SHP77 treated with DMSO at 0.1 percent for 48 hours (cell line): Measurements from ENCODE around the gene AP1AR.
"Not testable (repeated sequence)": the region's sequence is repeated elsewhere in the genome, so short reads cannot be mapped to it uniquely, and the experiment has no call there.

Experiments
- DNase-seq: peaks from one replicate; lab custom pipeline; 2025; lab: John Stamatoyannopoulos, UW

The AP1AR gene

DNA sequence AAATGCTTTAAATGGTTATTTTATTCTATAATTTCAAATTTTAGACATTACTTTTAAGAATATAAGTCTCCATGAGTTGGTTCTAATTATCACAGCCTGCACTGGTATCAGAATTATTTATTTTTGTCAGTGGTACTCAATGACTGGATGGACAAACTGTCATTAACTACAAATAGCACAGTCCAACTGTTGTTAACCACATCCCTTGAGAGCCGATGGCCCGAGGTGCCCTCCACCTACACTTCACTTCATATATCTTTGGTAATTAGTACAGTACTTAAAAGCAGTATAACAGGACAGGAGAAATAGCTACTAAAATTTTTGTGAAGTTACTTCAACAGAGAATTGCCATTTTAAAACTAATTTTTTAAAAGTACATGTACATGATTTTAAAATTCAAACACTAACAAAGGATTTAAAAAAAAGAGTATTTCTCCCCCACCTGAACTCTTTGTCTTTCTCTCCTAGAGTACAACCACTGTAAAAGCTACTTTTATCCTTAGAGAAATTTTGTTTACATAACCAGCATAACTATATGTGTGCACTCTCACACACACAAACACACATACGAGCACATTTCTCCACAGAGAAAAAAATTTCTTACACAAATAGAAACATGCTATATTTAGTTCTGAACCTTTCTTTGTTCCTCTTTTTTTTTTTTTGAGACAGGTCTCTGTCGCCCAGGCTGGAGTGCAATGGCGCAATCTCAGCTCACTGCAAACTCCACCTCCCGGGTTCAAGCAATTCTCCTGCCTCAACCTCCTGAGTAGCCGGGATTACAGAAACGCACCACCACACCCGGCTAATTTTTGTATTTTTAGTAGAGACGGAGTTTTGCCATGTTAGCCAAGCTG is 47.7 kb downstream of the AP1AR start:
- no peak for DNase-seq

- DNase-seq: no peak
Observed at GRCh38 chr4:112279882-112280315, 48.3 kb downstream of the AP1AR start.

DNA sequence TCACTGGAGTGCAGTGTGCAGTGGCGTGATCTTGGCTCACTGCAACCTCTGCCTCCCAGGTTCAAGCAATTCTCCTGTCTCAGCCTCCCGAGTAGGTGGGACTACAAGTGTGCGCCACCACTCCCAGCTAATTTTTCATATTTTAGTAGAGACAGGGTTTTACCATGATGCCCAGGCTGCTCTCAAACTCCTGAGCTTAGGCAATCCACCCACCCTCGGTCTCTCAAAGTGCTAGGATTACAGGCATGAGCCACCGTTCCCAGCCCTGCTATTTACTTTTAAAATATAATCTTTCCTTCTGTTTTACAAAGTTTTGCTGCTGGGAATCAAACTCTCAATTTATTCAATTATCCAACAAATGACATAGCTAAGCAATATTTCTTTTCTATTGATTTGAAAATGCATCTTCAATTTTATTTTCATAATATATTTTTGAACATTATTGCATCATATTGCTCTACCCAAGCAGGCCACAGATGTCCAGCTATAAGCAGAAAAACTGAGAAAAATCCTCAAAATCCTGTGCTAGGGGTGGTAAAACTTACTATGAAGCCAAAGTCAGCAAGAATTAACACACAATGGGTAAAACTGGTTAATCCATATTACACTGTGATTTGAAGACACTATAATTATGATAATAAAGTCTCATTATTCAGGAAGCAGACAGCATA is 48.9 kb downstream of the AP1AR start:
- DNase-seq: no peak

DNA sequence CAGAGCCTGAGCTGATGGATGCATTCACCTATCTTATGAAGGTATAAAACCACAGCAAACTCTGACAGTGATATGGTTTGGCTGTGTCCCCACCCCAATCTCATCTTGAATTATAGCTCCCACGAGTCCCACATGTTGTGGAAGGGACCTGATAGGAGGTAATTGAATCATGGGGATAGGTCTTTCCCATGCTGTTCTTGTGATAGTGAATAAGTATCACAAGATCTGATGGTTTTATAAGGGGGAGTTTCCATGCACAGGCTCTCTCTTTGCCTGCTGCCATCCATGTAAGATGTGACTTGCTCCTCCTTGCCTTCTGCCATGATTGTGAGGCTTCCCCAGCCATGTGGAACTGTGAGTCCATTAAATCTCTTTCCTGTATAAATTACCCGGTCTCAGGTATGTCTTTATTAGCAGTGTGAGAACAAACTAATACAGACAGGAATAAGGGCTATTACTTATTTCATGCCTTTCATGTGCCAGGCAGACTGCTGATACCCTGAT is 50.4 kb downstream of the AP1AR start:
- not testable (repeated sequence) for DNase-seq

DNA sequence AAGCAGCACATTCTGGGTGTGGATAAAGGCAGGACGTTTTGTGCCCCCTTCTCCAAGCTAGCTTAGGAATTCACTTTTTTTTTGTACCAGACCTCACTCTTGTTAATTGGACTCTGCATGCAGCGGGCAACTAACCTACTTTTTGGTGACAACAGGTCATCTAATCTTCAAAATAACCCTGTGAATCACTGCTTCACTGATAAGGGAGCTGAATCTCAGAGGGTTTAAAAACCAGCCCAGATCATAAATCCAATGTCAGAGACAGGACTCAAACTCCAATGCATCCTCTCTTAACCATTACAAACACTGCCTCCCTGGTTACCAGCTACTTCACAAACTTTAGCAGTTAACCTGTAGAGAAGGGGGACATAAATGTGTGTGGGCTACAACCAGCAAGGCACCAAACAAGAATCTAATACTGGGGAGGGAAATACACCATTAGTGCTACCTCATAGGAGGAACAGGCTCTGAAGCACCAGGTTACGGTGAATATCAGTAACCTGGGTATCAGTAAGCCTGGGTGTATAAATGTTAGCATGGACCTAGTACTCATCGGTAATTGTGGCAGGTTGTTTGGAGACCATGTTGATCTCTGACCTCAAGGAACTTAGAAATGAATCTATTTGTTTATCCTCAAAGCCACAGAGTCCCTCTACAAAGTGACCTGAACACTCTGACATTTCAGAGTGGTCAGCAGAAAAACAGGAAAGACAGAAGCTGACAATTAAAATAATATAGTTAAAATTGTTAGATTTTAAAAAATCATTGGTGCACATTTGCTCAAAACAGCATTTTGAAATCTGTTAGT is 51.5 kb downstream of the AP1AR start:
- DNase-seq: no peak

DNA sequence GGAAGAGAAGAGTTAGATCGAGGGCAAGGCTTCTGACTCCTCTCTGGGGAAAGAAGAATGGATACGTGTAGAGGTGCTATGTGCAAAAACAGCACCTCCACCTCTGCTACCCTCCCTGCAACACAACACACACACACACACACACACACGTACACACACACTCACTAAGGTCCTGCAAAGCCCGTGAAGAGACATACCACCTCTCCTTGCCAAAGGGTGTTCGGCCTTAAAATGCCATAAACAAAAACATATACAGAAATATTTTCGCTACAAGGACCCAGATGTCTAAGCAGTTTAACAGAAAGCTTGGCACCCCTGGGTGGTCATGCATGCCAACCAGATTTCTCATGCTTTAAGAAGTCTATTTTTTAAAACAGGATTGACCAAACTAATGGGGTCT is 52.6 kb downstream of the AP1AR start:
- DNase-seq: no peak

GRCh38 chr4:112284662-112285411 is 53.2 kb downstream of the AP1AR start:
- DNase-seq: no peak

- DNase-seq: no peak
Observed at GRCh38 chr4:112287258-112287989, 55.8 kb downstream of the AP1AR start.

DNA sequence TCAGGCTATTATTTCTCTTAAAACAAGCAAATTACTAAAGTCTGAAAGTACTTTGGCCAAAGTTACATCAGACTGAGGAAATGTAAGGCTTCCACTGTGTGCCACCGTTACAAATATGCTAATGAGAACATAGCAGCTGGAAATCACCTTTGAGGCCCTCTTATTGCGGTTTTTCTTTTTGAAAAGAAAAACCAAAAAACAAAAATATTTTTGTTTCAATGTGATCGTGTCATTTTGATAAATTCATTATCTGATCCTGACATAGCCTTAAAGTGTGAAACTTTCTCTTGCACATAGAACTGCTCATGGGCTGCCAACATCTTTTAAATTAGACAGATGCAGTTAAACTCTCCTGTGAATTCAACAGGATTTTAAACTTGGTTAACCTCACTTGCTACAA is 56.9 kb downstream of the AP1AR start:
- no peak for DNase-seq

DNA sequence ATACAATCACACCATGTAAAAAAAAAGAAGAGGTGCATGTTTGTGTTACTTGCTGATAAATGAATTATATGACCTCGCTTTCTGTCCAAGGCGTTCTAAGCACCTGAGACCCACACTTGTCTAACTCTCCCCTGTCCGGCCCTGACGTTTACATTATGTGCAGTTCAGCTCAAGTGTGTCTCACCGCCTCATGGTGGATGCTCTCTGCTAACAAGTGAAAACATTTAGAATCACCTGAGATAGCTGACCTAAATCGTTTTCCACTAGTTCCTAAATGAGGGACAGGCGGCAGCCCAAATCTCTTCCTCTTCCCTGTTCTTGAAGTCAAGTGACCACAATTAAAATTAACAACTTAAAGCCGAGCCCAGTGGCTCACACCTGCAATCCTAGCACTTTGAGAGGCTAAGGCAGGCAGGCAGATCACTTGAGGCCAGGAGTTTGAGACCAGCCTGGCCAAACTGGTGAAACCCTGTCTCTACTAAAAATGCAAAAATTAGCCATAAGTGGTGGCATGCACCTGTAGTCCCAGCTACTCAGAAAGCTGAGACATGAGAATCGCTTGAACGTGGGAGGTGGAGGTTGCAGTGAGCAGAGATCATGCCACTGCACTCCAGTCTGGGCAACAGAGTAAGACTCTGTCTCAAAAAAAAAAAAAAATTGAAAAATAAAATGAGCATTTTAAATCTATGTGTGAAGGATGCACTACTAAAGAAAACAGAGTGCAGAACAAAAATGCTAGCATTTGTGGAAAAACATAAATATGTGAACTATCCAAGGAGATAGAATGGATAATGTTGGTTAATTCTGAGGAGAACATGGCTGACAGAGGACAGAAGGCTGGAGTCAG is 58.0 kb downstream of the AP1AR start:
- DNase-seq: no peak

- DNase-seq: no peak
Observed at GRCh38 chr4:112290341-112290740, 58.8 kb downstream of the AP1AR start.

GRCh38 chr4:112296949-112297880 is 65.6 kb downstream of the AP1AR start, which contains the start of gene ALPK1:
Gene ALPK1 (plus strand): TSS chr4:112297369.
- no peak for DNase-seq

DNA sequence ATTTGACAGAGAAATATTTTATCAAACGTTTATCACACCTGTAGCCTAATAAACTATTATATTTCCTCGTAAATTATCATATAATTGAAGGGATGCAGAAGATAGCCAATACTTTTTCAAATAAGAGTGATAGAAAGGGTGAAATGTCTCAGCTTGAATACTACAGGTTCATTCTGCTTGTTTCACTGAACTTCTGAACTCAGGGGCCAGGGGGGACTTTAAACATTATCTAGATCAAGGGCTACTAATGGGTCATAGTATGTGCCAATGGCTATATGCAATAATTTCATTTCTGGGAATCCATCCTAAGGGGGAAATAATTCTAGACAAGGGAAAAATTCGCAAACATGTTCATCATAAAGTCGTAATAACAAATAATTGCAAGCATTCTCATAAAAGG is 68.1 kb downstream of the AP1AR start:
- DNase-seq: no peak

- no peak for DNase-seq
Observed at GRCh38 chr4:112302320-112303274, 71.0 kb downstream of the AP1AR start.

- DNase-seq: not testable (repeated sequence)
Observed at GRCh38 chr4:112305477-112305876, 73.9 kb downstream of the AP1AR start.

GRCh38 chr4:112309263-112309791 is 77.7 kb downstream of the AP1AR start:
- not testable (repeated sequence) for DNase-seq

DNA sequence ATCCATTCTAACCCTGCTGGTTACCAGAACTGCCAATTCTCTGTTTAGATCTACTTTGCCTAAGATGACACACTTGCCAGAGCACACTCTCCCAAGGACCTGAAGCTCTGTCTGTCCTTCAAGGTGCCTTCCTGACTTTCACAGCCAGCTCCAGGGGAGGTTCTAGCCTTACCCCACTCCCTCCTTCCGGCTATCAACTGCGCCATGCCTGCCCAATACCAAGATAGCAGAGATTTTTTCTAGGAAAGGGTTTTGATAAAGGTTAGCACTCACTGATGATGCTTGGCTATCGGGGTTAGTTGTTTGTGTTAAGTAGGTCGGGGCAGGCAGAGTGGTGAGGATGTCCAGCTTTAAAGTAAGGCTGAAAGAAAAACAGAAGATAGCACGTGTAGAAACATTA is 79.9 kb downstream of the AP1AR start:
- no peak for DNase-seq
